GM12872 (cell line): ENCODE results near the gene RNF135.

Experiments used
- CTCF ChIP-seq: IDR thresholded peaks from 3 replicates; pipeline ENCODE4 v1.5.1; 2011; ENCODE audit warnings: low read depth, mild to moderate bottlenecking, low read length, moderate library complexity; ENCODE audit not compliant: insufficient read depth

Gene RNF135

GRCh38 chr17:31031841-31032240 is 61.0 kb downstream of the RNF135 start:
- TF ChIP-seq CTCF, result no peak

DNA sequence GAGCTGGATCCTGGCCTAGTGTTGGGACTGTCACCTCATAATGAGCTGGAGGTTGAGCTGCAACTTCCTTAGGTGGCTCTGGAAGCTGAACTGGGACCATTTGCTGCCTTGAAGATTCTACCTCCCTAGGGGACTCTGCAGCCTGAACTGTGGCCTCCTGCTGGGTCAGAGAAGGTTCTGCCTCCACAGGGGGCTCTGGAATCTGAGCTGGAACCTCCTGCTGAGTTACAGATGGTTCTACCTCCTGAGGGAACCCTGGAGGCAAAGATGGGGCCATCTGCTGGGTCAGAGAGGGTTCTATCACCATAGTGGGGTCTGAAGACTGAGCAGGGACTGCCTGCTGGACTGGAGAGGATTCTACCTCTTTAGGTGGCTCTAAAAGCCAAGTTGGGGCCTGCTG is 77.3 kb downstream of the RNF135 start:
- TF ChIP-seq CTCF, result no peak

GRCh38 chr17:31048780-31049179 is 77.9 kb downstream of the RNF135 start:
- no peak for TF ChIP-seq CTCF
